Neural crest cell (in vitro differentiated cells): ENCODE data around the gene GMEB2. TPM values are rescaled to one million over a fixed set of nuclear protein-coding genes. Genes with fewer than 3 reads are reported as not detected.
"Not testable (repeated sequence)": the region's sequence is repeated elsewhere in the genome, so short reads cannot be mapped to it uniquely, and the experiment has no call there.

Source experiments
- DNase-seq: peaks from one replicate; pipeline ENCODE4 v3.0.0; 2021; ENCODE audit warnings: low read depth, mixed read lengths, low spot score
- H3K27ac Mint-ChIP-seq: one replicate; pipeline ENCODE4 v1.8.0; 2021; ENCODE audit warnings: mild to moderate bottlenecking, mixed read lengths; ENCODE audit not compliant: unreplicated experiment
- H3K27me3 Mint-ChIP-seq: 2 replicates; pipeline ENCODE4 v1.8.0; 2021; ENCODE audit warnings: low read depth, mild to moderate bottlenecking, mixed read lengths
- H3K36me3 Mint-ChIP-seq: 2 replicates; pipeline ENCODE4 v1.8.0; 2021; ENCODE audit warnings: low read depth, mild to moderate bottlenecking, mixed read lengths
- H3K4me1 Mint-ChIP-seq: 2 replicates; pipeline ENCODE4 v1.8.0; 2021; ENCODE audit warnings: mixed read lengths
- H3K4me3 Mint-ChIP-seq: one replicate; pipeline ENCODE4 v1.8.0; 2021; ENCODE audit warnings: mild to moderate bottlenecking, mixed read lengths
- H3K9me3 Mint-ChIP-seq: 2 replicates; pipeline ENCODE4 v1.8.0; 2021; ENCODE audit warnings: mixed read lengths
- CTCF ChIP-seq: fragments of 200-600 bp; sonication (generic); conservative IDR thresholded peaks from 2 replicates; pipeline ENCODE4 v1.5.0; 2021; ENCODE audit warnings: antibody characterized with exemption, mild to moderate bottlenecking
- total RNA-seq: library from RNA; stranded (reverse); gene quantifications from 2 replicates; pipeline ENCODE4 v1.2.1, GENCODE V29; 2021

GMEB2 gene
- total RNA-seq, 1 donor from 2014 or later, result 15.2 TPM

DNA sequence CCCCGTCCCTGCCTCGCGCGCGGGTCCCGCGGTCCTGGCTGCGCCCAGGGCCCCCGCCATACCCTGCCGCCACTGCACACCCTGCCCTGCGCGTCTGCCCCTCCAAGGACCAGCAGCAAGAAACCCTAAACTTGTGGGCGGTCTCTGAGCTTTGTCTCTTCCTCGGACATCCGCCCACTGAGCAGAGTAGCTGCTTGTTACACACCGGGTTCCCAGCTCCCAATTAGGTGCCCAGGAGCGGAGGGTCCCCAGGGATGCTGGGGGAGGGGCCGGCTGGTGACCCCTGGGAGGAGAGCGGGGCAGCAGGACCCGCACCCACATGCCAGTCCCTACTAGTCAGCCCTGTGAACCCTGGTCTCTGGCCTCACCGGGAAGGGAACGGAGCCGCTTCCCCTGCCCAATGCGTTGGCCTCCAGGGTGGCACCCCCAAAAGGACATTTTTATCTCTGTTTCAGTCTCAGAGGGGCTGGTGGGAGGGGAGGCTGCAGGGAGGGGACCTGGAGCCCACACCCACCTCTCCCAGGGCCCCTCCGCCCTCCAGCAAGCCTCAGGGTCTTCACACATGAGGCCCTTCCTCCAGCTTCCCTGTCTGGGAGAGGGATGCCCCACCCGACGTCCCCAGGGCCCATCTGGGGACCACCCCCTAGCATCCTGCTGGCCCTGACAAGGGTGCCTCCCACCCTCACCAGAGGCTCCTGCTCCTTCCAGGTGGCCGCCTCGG is 15.8 kb upstream of the GMEB2 start:
- TF ChIP-seq CTCF, result no peak
- H3K36me3 Mint-ChIP-seq, result no peaks in the 10 kb centered on the region
- H3K27me3 Mint-ChIP-seq, result no peaks in the 10 kb centered on the region
- H3K9me3 Mint-ChIP-seq, result no peaks in the 10 kb centered on the region
- peak overlapping the region; percentile 72 for H3K4me3 Mint-ChIP-seq
- H3K27ac Mint-ChIP-seq, result no peak overlapping the region
- H3K4me1 Mint-ChIP-seq, result peaks cover 3% of the 10 kb centered on the region
- no peak for DNase-seq

- H3K36me3 Mint-ChIP-seq, result no peaks in the 10 kb centered on the region
- peak; percentile 64 for TF ChIP-seq CTCF
- H3K27ac Mint-ChIP-seq, result no peak overlapping the region
- no peaks in the 10 kb centered on the region for H3K9me3 Mint-ChIP-seq
- no peaks in the 10 kb centered on the region for H3K27me3 Mint-ChIP-seq
- H3K4me1 Mint-ChIP-seq, result peaks cover 3% of the 10 kb centered on the region
- H3K4me3 Mint-ChIP-seq, result peak overlapping the region; percentile 64
- DNase-seq, result peak; percentile 73
Observed at GRCh38 chr20:63641792-63642523, 15.1 kb upstream of the GMEB2 start.

- Mint-ChIP-seq H3K36me3 (no peaks in the 10 kb centered on the region), H3K4me3 (no peak overlapping the region), H3K9me3 (no peaks in the 10 kb centered on the region), H3K27ac (no peak overlapping the region), H3K27me3 (no peaks in the 10 kb centered on the region), H3K4me1 (peaks cover 3% of the 10 kb centered on the region)
- no peak for TF ChIP-seq CTCF
- no peak for DNase-seq
Observed at GRCh38 chr20:63641146-63641791, 14.4 kb upstream of the GMEB2 start.

GRCh38 chr20:63640686-63641085 is 13.8 kb upstream of the GMEB2 start:
- H3K36me3 Mint-ChIP-seq, H3K4me3 Mint-ChIP-seq, H3K27me3 Mint-ChIP-seq, H3K4me1 Mint-ChIP-seq, H3K9me3 Mint-ChIP-seq, H3K27ac Mint-ChIP-seq, DNase-seq: not testable (repeated sequence)

DNA sequence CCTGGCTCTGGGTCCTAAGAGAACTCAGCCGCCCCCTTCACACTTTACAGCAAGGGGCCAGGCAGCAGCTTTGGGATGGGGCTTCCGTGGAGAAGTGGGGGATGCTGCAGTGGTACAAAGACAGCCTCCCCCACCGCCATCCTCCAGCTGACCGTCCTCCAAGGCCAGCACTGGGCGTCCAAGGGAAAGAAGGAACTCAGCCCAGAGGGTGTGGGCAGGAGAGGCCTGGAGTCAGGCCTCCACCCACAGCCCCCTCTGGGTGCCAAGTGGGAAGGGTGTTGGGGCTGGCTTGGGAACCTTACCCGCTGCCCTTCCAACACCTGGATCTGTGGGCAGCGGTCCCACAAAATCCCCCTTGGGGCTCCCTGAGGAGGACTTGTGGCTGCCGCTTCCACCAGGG is 13.2 kb upstream of the GMEB2 start:
- Mint-ChIP-seq H3K4me3 (peak overlapping the region; percentile 15), H3K27ac (no peak overlapping the region), H3K4me1 (peaks cover 3% of the 10 kb centered on the region), H3K27me3 (no peaks in the 10 kb centered on the region), H3K36me3 (no peaks in the 10 kb centered on the region), H3K9me3 (no peaks in the 10 kb centered on the region)
- no peak for TF ChIP-seq CTCF
- no peak for DNase-seq
